Lung (tissue), 16 donors: ENCODE results near the gene STOX1. TPM values are rescaled to one million over a fixed set of nuclear protein-coding genes. Genes with fewer than 3 reads are reported as not detected.

Experiments used
- ATAC-seq: fragments of 200-7000 bp; cut with Tn5 transposase; one replicate; pipeline ENCODE4 v1.9.1; 2020; ENCODE audit warnings: moderate number of reproducible peaks; ENCODE audit not compliant: insufficient read depth, low FRiP score
- DNase-seq, 3 donors: peaks; one replicate each; pipeline ENCODE4 v3.0.0-alpha.2; 2013 to 2017
- H3K27ac ChIP-seq, 2 donors: one replicate each; pipeline ENCODE4 v1.5.1; 2013; ENCODE audit warnings: mild to moderate bottlenecking in 2 of 2, moderate library complexity in 2 of 2, control low read depth in 1 of 2, inconsistent platforms in 1 of 2, low read depth in 1 of 2, low read length in 1 of 2
- H3K27me3 ChIP-seq, 3 donors: one replicate each; pipeline ENCODE4 v1.5.1; 2013; ENCODE audit warnings: low read length in 2 of 3; ENCODE audit not compliant: control insufficient read depth in 3 of 3, insufficient read depth in 3 of 3
- H3K36me3 ChIP-seq, 4 donors: one replicate each; pipeline ENCODE4 v1.5.1; 2013; ENCODE audit warnings: low read length in 4 of 4, mild to moderate bottlenecking in 1 of 4, moderate library complexity in 1 of 4; ENCODE audit not compliant: control insufficient read depth in 4 of 4, insufficient read depth in 4 of 4
- H3K4me1 ChIP-seq, 5 donors: one replicate each; pipeline ENCODE4 v1.5.1; 2013; ENCODE audit warnings: low read length in 5 of 5, mild to moderate bottlenecking in 2 of 5, moderate library complexity in 1 of 5; ENCODE audit not compliant: control insufficient read depth in 5 of 5, insufficient read depth in 5 of 5
- H3K4me3 ChIP-seq: one replicate; pipeline ENCODE4 v1.5.1; 2013; ENCODE audit warnings: mild to moderate bottlenecking, control low read depth, moderate library complexity
- H3K9ac ChIP-seq, 2 donors: one replicate each; pipeline ENCODE4 v1.5.1; 2013; ENCODE audit warnings: low read length in 2 of 2, control low read depth in 1 of 2; ENCODE audit not compliant: insufficient read depth in 1 of 2
- H3K9me3 ChIP-seq, 4 donors: one replicate each; pipeline ENCODE4 v1.5.1; 2013; ENCODE audit warnings: low read length in 3 of 4, mild to moderate bottlenecking in 1 of 4, moderate library complexity in 1 of 4; ENCODE audit not compliant: control insufficient read depth in 4 of 4, insufficient read depth in 3 of 4
- CTCF ChIP-seq: IDR thresholded peaks from 2 replicates; pipeline ENCODE4 v1.5.1; 2012; ENCODE audit warnings: mild to moderate bottlenecking; ENCODE audit errors: control extremely low read depth, extremely low read depth
- WGBS, 2 donors: extraction: QIAGEN DNeasy Blood & Tissue Kit; methylation state at CpG; one replicate each; pipeline ENCODE4 v1.1.7; 2013; 5-methylcytosine and 5-hydroxymethylcytosine counted together
- long read RNA-seq, 5 donors: transcript quantifications; one replicate each; lab custom pipeline, GENCODE V29; 2026
- polyA plus RNA-seq, 2 donors: library from polyadenylated mRNA; stranded (reverse); fragments of 200-250 nt; gene quantifications; one replicate each; pipeline ENCODE4 v1.2.1, GENCODE V29; 2013
- total RNA-seq, 2 donors: library from RNA; depleted of rRNA in 1 of 2; stranded (reverse); fragments of >200 nt in 1 of 2; gene quantifications; one replicate each; pipeline ENCODE4 v1.2.1, GENCODE V29; 2014 to 2021
- donor health status: control.
- donor health status: control.
- donor health status: Bipolar disorder and iron deficiency.
- donor health status: healthy.
- donor health status: DM: yes; HTN: yes; CAD: no.

STOX1 gene, protein sequence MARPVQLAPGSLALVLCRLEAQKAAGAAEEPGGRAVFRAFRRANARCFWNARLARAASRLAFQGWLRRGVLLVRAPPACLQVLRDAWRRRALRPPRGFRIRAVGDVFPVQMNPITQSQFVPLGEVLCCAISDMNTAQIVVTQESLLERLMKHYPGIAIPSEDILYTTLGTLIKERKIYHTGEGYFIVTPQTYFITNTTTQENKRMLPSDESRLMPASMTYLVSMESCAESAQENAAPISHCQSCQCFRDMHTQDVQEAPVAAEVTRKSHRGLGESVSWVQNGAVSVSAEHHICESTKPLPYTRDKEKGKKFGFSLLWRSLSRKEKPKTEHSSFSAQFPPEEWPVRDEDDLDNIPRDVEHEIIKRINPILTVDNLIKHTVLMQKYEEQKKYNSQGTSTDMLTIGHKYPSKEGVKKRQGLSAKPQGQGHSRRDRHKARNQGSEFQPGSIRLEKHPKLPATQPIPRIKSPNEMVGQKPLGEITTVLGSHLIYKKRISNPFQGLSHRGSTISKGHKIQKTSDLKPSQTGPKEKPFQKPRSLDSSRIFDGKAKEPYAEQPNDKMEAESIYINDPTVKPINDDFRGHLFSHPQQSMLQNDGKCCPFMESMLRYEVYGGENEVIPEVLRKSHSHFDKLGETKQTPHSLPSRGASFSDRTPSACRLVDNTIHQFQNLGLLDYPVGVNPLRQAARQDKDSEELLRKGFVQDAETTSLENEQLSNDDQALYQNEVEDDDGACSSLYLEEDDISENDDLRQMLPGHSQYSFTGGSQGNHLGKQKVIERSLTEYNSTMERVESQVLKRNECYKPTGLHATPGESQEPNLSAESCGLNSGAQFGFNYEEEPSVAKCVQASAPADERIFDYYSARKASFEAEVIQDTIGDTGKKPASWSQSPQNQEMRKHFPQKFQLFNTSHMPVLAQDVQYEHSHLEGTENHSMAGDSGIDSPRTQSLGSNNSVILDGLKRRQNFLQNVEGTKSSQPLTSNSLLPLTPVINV
- 10 to 100 TPM in 1 of 2 donors, 1 to 10 TPM in 1; 5.8 to 10.1 TPM for total RNA-seq
- 1 to 10 TPM; 1.8 to 2.1 TPM for polyA plus RNA-seq
- long read RNA-seq, donor 1, partial matches to known transcripts = 0 of 2 reads
- long read RNA-seq, donor 1, other reads (novel, unspliced or antisense) = 0 of 2 reads
- long read RNA-seq, donor 2 = 0 reads
- long read RNA-seq, donor 3, partial matches to known transcripts = 0 of 2 reads
- long read RNA-seq, donor 3, other reads (novel, unspliced or antisense) = 0 of 2 reads
- long read RNA-seq, donor 4, partial matches to known transcripts = 0 of 1 reads
- long read RNA-seq, donor 4, other reads (novel, unspliced or antisense) = 0 of 1 reads
- long read RNA-seq, donor 5, partial matches to known transcripts = 0 of 4 reads
- long read RNA-seq, donor 5, other reads (novel, unspliced or antisense) = 0 of 4 reads

GRCh38 chr10:68826764-68827591 is at the start of gene STOX1:
STOX1 (plus strand) TSS chr10:68827531; CDS start chr10:68827624, 93 bp downstream.
- H3K9ac ChIP-seq = peak within 1 kb of the TSS; percentile 42 to 49
- no peaks in the 10 kb centered on the region for H3K36me3 ChIP-seq
- no peaks in the 10 kb centered on the region for H3K27me3 ChIP-seq
- H3K4me1 ChIP-seq = peaks cover 0 to 5% (median 2%) of the 10 kb centered on the region in 5 donors
- no peaks in the 10 kb centered on the region for H3K9me3 ChIP-seq
- DNase-seq (peak; percentile 78 to 84 (median 79)), ATAC-seq (peak; percentile 86)
- no peak for TF ChIP-seq CTCF
- H3K27ac ChIP-seq = no peak within 1 kb of the TSS
- WGBS, 2 donors = 5 to 10% methylated on average over 35 to 63 of the region's 63 CpGs
- peak within 1 kb of the TSS; percentile 49 for H3K4me3 ChIP-seq

- DNase-seq (no peak), ATAC-seq (no peak)
- Histone ChIP-seq H3K9ac (no peak overlapping the region), H3K27ac (no peak overlapping the region), H3K4me3 (no peak overlapping the region), H3K4me1 (no peaks in the 10 kb centered on the region), H3K9me3 (no peaks in the 10 kb centered on the region), H3K36me3 (peaks cover 21 to 39% (median 25%) of the 10 kb centered on the region in 4 donors), H3K27me3 (no peaks in the 10 kb centered on the region)
- TF ChIP-seq CTCF = no peak
- WGBS, 2 donors = 94 to 96% methylated on average over 6 of the region's 6 CpGs
These were observed 45.4 kb upstream of the STOX1 start for GRCh38 chr10:68781613-68782574.
